Ectodermal cell (in vitro differentiated cells): ENCODE results near the gene ZRANB3.
"Not testable (repeated sequence)": the region's sequence is repeated elsewhere in the genome, so short reads cannot be mapped to it uniquely, and the experiment has no call there.

Experiments used
- H3K27ac ChIP-seq: 2 replicates; pipeline ENCODE4 v1.7.0; 2013; ENCODE audit warnings: mild to moderate bottlenecking, low read depth, low read length; ENCODE audit not compliant: insufficient read depth, poor library complexity, severe bottlenecking
- H3K27me3 ChIP-seq: 2 replicates; pipeline ENCODE4 v1.7.0; 2013; ENCODE audit warnings: mild to moderate bottlenecking, low read length; ENCODE audit not compliant: insufficient read depth, control insufficient read depth, poor library complexity, severe bottlenecking
- H3K36me3 ChIP-seq: one replicate; pipeline ENCODE4 v1.7.0; 2013; ENCODE audit warnings: low read length; ENCODE audit not compliant: control insufficient read depth, insufficient read depth
- H3K4me1 ChIP-seq: one replicate; pipeline ENCODE4 v1.7.0; 2013; ENCODE audit warnings: low read length; ENCODE audit not compliant: control insufficient read depth, insufficient read depth
- H3K4me3 ChIP-seq: 2 replicates; pipeline ENCODE4 v1.7.0; 2013; ENCODE audit warnings: low read depth, low read length, control low read depth; ENCODE audit not compliant: insufficient read depth
- H3K9me3 ChIP-seq: 2 replicates; pipeline ENCODE4 v1.7.0; 2013; ENCODE audit warnings: mild to moderate bottlenecking, low read length, moderate library complexity; ENCODE audit not compliant: control insufficient read depth
- WGBS, 2 experiments: methylation state at CpG; one replicate each; pipeline ENCODE4 v1.1.7; 2013; ENCODE audit warnings: missing lambda C conversion rate in 2 of 2; 5-methylcytosine and 5-hydroxymethylcytosine counted together

Gene ZRANB3

DNA sequence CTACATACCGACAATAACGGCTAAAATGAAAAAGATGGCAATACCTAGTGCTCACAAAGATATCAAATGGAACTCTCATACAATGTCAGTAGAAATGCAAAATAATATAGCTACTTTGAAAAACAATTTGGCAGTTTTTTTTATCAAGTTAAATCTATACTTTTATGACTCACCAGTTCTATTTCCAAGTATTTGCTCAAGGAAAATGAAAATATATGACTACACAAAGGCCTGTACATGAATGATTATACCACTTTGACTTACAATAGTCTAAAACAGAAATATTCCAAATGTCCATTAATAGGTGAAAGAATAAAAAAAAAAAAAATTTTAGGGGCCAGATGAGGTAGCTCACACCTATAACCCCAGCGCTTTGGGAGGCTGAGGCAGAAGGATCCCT is 219.8 kb downstream of the ZRANB3 start:
- H3K27ac ChIP-seq, result no peak overlapping the region
- no peaks in the 10 kb centered on the region for H3K27me3 ChIP-seq
- WGBS, 2 experiments, result 92 to 100% methylated on average over 3 of the region's 3 CpGs

GRCh38 chr2:135304694-135305093 is 226.3 kb downstream of the ZRANB3 start:
- no peaks in the 10 kb centered on the region for H3K4me1 ChIP-seq
- no peak overlapping the region for H3K27ac ChIP-seq
- no peaks in the 10 kb centered on the region for H3K9me3 ChIP-seq
- H3K36me3 ChIP-seq, result no peaks in the 10 kb centered on the region
- no peaks in the 10 kb centered on the region for H3K27me3 ChIP-seq
- WGBS, 2 experiments, result 95 to 96% methylated on average over 3 to 4 of the region's 4 CpGs
- H3K4me3 ChIP-seq, result no peak overlapping the region

More for the DNA sequence above, 219.8 kb downstream of the ZRANB3 start:
- Histone ChIP-seq H3K36me3 (no peaks in the 10 kb centered on the region), H3K4me1 (no peaks in the 10 kb centered on the region), H3K9me3 (no peaks in the 10 kb centered on the region), H3K4me3 (no peak overlapping the region)

GRCh38 chr2:135299658-135300244 is 231.3 kb downstream of the ZRANB3 start:
- H3K9me3 ChIP-seq, result no peaks in the 10 kb centered on the region

GRCh38 chr2:135299165-135299564 is 231.9 kb downstream of the ZRANB3 start:
- no peaks in the 10 kb centered on the region for H3K27me3 ChIP-seq
- WGBS, 2 experiments, result 86 to 89% methylated on average over 2 of the region's 2 CpGs
- no peak overlapping the region for H3K27ac ChIP-seq
- no peaks in the 10 kb centered on the region for H3K4me1 ChIP-seq
- no peak overlapping the region for H3K4me3 ChIP-seq
- no peaks in the 10 kb centered on the region for H3K9me3 ChIP-seq
- peaks cover 13% of the 10 kb centered on the region for H3K36me3 ChIP-seq

More at GRCh38 chr2:135299658-135300244, 231.3 kb downstream of the ZRANB3 start:
- no peaks in the 10 kb centered on the region for H3K4me1 ChIP-seq
- H3K27ac ChIP-seq, result no peak overlapping the region
- H3K36me3 ChIP-seq, result peaks cover 13% of the 10 kb centered on the region
- WGBS, 2 experiments, result 100% methylated on average over 1 of the region's 1 CpG
- H3K27me3 ChIP-seq, result no peaks in the 10 kb centered on the region
- H3K4me3 ChIP-seq, result no peak overlapping the region

DNA sequence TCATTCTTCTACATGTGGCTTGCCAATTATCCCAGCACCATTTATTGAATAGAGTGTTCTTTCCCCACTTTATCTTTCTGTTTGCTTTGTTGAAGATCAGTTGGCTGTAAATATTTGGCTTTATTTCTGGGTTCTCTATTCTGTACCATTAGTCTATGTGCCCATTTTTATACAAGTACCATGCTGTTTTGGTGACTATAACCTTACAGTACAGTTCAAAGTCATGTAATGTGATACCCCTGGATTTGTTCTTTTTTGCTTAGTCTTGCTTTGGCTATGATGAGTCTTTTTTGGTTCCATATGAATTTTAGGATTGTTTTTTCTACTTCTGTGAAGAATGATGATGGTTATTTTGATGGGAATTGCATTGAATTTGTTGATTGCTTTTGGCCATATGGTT is 243.9 kb downstream of the ZRANB3 start:
- not testable (repeated sequence) for H3K27me3 ChIP-seq, H3K4me1 ChIP-seq, H3K9me3 ChIP-seq, H3K4me3 ChIP-seq, H3K36me3 ChIP-seq, H3K27ac ChIP-seq

- H3K4me3 ChIP-seq, result no peak overlapping the region
- no peaks in the 10 kb centered on the region for H3K9me3 ChIP-seq
- H3K4me1 ChIP-seq, result no peaks in the 10 kb centered on the region
- H3K27me3 ChIP-seq, result no peaks in the 10 kb centered on the region
- no peaks in the 10 kb centered on the region for H3K36me3 ChIP-seq
- H3K27ac ChIP-seq, result no peak overlapping the region
- WGBS, 2 experiments, result 90 to 95% methylated on average over 3 of the region's 3 CpGs
Measured at GRCh38 chr2:135285391-135285790, 245.6 kb downstream of the ZRANB3 start.

DNA sequence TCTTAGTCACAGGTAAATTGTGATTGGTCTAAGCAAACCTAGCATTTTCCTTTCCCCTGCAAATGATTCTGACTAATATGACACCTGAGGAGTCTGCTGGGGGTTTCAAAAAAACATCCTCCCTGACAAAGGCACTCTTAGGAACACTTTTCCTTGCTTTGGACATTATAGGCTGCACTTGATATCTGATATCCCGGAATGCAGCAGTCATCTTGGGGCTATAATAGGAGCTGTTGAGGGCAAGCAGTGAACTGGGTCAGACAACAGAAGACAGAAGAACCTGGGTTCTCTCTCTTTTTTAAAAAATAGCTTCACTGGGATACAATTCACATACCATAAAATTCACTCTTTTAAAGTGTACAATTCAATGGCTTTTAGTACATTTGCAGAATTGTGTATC is 249.6 kb downstream of the ZRANB3 start:
- Histone ChIP-seq H3K4me3 (no peak overlapping the region), H3K27me3 (no peaks in the 10 kb centered on the region), H3K4me1 (no peaks in the 10 kb centered on the region), H3K9me3 (no peaks in the 10 kb centered on the region), H3K36me3 (no peaks in the 10 kb centered on the region), H3K27ac (no peak overlapping the region)
- 98 to 100% methylated on average over 1 of the region's 1 CpG for WGBS, 2 experiments

- H3K36me3 ChIP-seq, result peaks cover 2% of the 10 kb centered on the region
- H3K4me3 ChIP-seq, result no peak overlapping the region
Measured at GRCh38 chr2:135279209-135279608, 251.8 kb downstream of the ZRANB3 start.

DNA sequence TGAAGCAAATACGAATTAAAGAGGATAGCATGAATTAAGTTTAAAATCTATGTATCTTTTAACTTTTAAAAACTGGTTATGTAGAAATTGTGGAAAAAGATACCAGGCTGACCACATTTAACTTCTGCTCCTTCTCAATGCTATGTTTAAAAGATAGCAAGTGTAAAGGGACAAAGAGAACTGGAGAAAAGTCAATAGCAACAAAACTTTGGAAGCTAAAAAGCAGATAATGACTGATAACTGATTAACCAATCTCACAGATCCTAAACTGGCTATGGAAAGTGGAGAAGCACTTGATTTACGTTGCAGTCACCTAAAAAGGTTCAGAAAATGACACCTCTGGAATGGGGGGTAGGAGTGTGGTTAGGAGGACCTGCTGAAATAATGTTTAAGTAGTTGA is 254.5 kb downstream of the ZRANB3 start:
- Histone ChIP-seq H3K4me1 (no peaks in the 10 kb centered on the region), H3K9me3 (no peaks in the 10 kb centered on the region), H3K36me3 (peaks cover 4% of the 10 kb centered on the region), H3K4me3 (no peak overlapping the region), H3K27me3 (no peaks in the 10 kb centered on the region), H3K27ac (no peak overlapping the region)
- WGBS, 2 experiments, result 78 to 93% methylated on average over 1 to 2 of the region's 2 CpGs

More at GRCh38 chr2:135279209-135279608, 251.8 kb downstream of the ZRANB3 start:
- H3K4me1 ChIP-seq, result no peaks in the 10 kb centered on the region
- H3K27ac ChIP-seq, result no peak overlapping the region
- H3K9me3 ChIP-seq, result no peaks in the 10 kb centered on the region
- no peaks in the 10 kb centered on the region for H3K27me3 ChIP-seq

DNA sequence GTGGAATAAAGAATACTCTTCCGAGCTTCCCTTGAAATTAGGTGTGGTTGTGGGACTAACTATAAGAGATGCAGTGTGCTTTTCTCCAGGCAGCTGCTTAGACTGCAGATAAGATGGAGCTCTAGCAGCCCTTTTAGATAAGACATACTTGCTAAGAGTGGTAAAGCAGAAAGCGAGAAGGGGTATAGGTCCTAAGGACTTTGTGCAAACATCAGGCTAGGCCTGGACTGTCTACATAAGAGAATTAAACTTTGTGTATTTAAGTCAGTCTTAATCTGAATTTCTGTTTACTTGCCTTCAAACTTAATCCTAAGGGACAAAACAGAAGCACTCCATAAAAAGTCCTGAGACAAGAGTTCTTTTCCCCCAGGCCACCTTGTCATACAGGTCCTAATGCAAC is 260.0 kb downstream of the ZRANB3 start:
- Histone ChIP-seq H3K27me3 (no peaks in the 10 kb centered on the region), H3K36me3 (peaks cover 9% of the 10 kb centered on the region), H3K4me3 (no peak overlapping the region), H3K27ac (no peak overlapping the region), H3K4me1 (no peaks in the 10 kb centered on the region), H3K9me3 (no peaks in the 10 kb centered on the region)
- WGBS, 2 experiments, result 94 to 98% methylated on average over 2 of the region's 2 CpGs

- H3K4me1 ChIP-seq, result no peaks in the 10 kb centered on the region
- peaks cover 5% of the 10 kb centered on the region for H3K36me3 ChIP-seq
- no peak overlapping the region for H3K27ac ChIP-seq
- no peaks in the 10 kb centered on the region for H3K27me3 ChIP-seq
- no peaks in the 10 kb centered on the region for H3K9me3 ChIP-seq
- H3K4me3 ChIP-seq, result no peak overlapping the region
- WGBS, 2 experiments, result 48 to 56% methylated on average over 6 of the region's 6 CpGs
Measured at GRCh38 chr2:135265960-135266490, 265.0 kb downstream of the ZRANB3 start.
